Frontal cortex (tissue), 4 donors: ENCODE results near the gene CRTC1. TPM values are rescaled to one million over a fixed set of nuclear protein-coding genes. Genes with fewer than 3 reads are reported as not detected.

Source experiments
- DNase-seq, 2 donors: peaks; one replicate each; pipeline ENCODE4 v3.0.0; 2012; ENCODE audit warnings: low spot score in 2 of 2
- FAIRE-seq: peaks from 2 replicates; lab custom pipeline; 2012; peaks lifted over from hg19 to GRCh38; lab: Jason Lieb, UNC
- total RNA-seq: library from RNA; depleted of rRNA; stranded (reverse); fragments of >200 nt; gene quantifications from one replicate; pipeline ENCODE4 v1.2.3, GENCODE V29; 2014
- donor health status: control.
- donor health status: control.
- donor health status: control.

Gene CRTC1
- total RNA-seq, 1 donor from 2014 or later = 7.3 TPM

DNA sequence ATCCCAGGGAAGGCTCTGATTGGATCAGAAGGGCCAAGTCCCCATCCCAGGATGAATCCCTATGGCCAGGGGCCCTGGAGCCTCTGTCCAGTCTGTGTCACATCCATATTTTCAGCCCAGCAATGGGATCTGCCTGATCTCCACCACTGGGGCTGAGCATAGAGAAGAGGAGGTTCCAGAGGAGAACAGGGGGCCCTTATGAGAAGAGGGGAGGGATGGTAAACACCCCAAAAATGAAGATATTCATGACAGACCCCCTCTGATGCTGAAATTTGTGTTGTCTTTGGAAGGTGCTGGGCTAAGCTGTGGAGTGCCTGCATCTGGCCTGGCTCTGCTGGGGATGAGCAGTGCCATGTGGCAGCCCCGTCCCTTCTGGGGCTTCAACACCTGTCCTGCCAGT, 32.2 kb upstream of the CRTC1 start:
- FAIRE-seq = no peak

GRCh38 chr19:18651733-18652132, 31.7 kb upstream of the CRTC1 start:
- FAIRE-seq (no peak), DNase-seq (no peak)

More for the DNA sequence above, 32.2 kb upstream of the CRTC1 start:
- DNase-seq = no peak

- DNase-seq = no peak
- no peak for FAIRE-seq
Observed at GRCh38 chr19:18653853-18654252, 29.6 kb upstream of the CRTC1 start.

GRCh38 chr19:18654469-18654868, 29.0 kb upstream of the CRTC1 start:
- no peak for DNase-seq
- no peak for FAIRE-seq

DNA sequence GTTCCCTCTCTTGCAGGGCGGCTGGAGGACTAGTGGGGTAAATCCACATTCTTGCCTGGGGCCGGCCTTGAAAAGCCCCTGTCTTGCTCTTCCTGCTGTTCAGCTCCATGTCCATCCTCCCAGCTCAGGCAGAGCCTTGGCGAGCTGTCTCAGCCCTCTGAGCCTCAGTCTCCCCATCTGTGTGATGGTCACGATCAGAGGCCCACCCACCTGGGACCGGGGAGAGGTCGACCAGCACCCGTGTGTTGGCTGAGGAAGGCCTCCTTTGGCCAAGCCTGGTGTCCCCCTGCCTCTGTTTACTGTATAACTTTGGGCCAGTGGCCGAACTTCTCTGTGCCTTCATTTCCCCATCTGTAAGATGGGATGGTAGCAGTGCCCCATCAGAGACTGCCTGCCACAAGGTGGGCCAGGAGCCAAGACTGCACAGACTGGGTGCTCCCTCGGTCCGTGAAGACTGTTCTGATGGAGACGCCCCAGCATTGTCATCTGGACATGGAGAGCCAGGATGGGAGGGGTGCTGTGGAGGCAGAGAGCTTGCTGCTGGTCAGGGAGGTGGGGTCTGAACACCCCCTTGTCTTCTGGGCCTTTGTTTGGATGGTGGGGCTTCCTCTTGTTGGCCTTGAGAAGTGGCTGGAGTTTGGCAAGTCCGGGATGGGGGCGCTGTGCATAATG, 28.2 kb upstream of the CRTC1 start:
- DNase-seq = no peak
- no peak for FAIRE-seq

- FAIRE-seq (no peak), DNase-seq (no peak)
Observed at GRCh38 chr19:18656337-18657086, 27.0 kb upstream of the CRTC1 start.

- FAIRE-seq = no peak
- DNase-seq = peak in 1 of 2 donors; percentile 83
Observed at GRCh38 chr19:18657590-18658365, 25.7 kb upstream of the CRTC1 start.

GRCh38 chr19:18658366-18658855, 25.1 kb upstream of the CRTC1 start:
- DNase-seq (no peak), FAIRE-seq (no peak)

GRCh38 chr19:18659281-18660050, 24.0 kb upstream of the CRTC1 start:
- DNase-seq = peak in 1 of 2 donors; percentile 65
- no peak for FAIRE-seq

GRCh38 chr19:18660051-18660910, 23.2 kb upstream of the CRTC1 start:
- no peak for DNase-seq
- FAIRE-seq = no peak

GRCh38 chr19:18660939-18661670, 22.4 kb upstream of the CRTC1 start:
- FAIRE-seq (no peak), DNase-seq (no peak)

DNA sequence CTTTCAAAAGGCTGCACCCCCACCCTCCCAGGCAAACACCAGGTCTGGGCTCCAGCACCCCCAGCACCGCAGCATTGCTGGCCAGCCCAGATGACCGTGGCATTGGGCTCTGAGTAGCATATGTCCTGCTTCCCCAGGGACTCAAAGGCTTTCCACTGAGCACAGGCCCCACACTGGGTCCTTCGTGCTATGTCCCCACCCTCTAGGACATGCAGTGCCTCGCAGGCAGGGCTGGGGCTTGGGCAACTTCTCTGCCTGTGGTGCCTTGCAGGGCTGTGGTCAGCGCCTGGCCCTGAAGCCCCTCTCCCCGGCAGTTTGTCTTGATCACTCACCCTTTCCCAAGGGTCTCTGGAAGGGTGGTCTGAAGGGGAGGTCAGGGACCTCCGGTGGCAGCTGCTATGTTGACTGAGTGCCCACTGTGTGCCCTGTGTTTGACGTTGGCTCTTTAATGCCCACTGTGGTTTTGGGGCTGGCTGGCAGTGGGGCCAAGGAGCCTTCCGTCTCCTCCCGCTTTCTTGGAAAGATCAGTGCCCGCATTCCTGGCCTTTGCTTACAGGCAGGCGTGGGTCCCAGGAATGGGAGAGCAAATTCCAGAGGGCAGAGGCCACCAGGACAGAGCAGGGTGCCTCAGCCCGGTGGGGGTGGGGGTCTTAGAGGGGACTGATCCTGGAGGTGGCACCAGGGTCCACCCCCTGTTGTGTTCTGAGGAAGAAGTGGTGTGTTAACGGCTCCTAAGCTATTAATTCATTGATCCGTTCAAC, 20.3 kb upstream of the CRTC1 start:
- no peak for DNase-seq
- no peak for FAIRE-seq

- no peak for FAIRE-seq
- no peak for DNase-seq
Observed at GRCh38 chr19:18663940-18664530, 19.4 kb upstream of the CRTC1 start.

GRCh38 chr19:18665771-18666202, 17.7 kb upstream of the CRTC1 start:
- DNase-seq (peak in 1 of 2 donors; percentile 46), FAIRE-seq (no peak)

GRCh38 chr19:18666317-18666716, 17.2 kb upstream of the CRTC1 start:
- FAIRE-seq (no peak), DNase-seq (no peak)

DNA sequence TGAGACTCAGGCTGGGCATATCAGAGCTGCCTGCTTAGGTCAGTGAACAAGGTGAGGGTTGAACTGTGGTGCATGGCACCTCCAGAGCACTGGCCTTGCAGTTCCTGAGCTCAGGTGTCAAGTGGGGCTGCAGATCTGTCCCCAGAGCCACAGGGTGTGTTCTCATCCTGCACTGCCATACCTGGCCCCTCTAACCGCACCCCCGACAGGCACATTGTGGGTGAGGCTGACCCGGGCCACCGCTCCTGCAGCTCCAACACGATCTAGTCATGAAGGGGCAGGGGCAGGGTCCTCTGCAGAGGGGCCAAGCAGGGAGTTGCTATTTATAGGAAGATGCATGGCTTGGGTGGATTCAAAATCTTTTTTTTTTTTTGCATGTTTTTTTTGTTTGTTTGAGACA, 16.7 kb upstream of the CRTC1 start:
- FAIRE-seq (no peak), DNase-seq (no peak)
